HepG2 (cell line): ENCODE data around the gene CES2. TPM values are rescaled to one million over a fixed set of nuclear protein-coding genes. Genes with fewer than 3 reads are reported as not detected.

ENCODE experiments used
- ADNP ChIP-seq: sonication (generic); formaldehyde crosslinking; IDR thresholded peaks from 2 replicates; pipeline ENCODE4 v1.4.0; 2020; ENCODE audit warnings: missing genetic modification reagents
- CEBPB ChIP-seq: IDR thresholded peaks from 2 replicates; pipeline ENCODE4 v1.6.1; 2011; ENCODE audit warnings: low read depth, low read length, improper control_type of control experiment, borderline replicate concordance
- FOXP4 ChIP-seq: sonication (generic); formaldehyde crosslinking; IDR thresholded peaks from 2 replicates; pipeline ENCODE4 v1.4.0; 2020; ENCODE audit warnings: missing genetic modification reagents
- ZFP41 ChIP-seq: sonication (generic); formaldehyde crosslinking; IDR thresholded peaks from 2 replicates; pipeline ENCODE4 v1.4.0; 2020; ENCODE audit warnings: mild to moderate bottlenecking, missing genetic modification reagents, borderline replicate concordance
- ZFP90 ChIP-seq: sonication (generic); formaldehyde crosslinking; IDR thresholded peaks from 2 replicates; pipeline ENCODE4 v1.8.0; 2022; ENCODE audit warnings: missing genetic modification reagents, mild to moderate bottlenecking, inconsistent platforms, borderline replicate concordance
- ZFY ChIP-seq: sonication (generic); formaldehyde crosslinking; IDR thresholded peaks from 2 replicates; pipeline ENCODE4 v1.4.0; 2020; ENCODE audit warnings: missing genetic modification reagents
- ZNF121 ChIP-seq: sonication (generic); formaldehyde crosslinking; IDR thresholded peaks from 2 replicates; pipeline ENCODE4 v1.5.0; 2020; ENCODE audit warnings: mild to moderate bottlenecking, missing genetic modification reagents
- ZNF24 ChIP-seq: fragments of 450-650 bp; IDR thresholded peaks from 2 replicates; pipeline ENCODE4 v1.6.1; 2017; ENCODE audit warnings: antibody characterized with exemption, mild to moderate bottlenecking
- ZNF329 ChIP-seq: sonication (generic); formaldehyde crosslinking; IDR thresholded peaks from 2 replicates; pipeline ENCODE4 v1.9.0; 2021; ENCODE audit warnings: low read depth, mild to moderate bottlenecking, missing genetic modification reagents
- ZNF614 ChIP-seq: IDR thresholded peaks from 2 replicates; pipeline ENCODE4 v1.6.1; 2018; ENCODE audit warnings: missing biosample characterization, missing genetic modification reagents, inconsistent platforms, borderline replicate concordance
- ZNF646 ChIP-seq: sonication (generic); formaldehyde crosslinking; IDR thresholded peaks from 2 replicates; pipeline ENCODE4 v1.9.0; 2021; ENCODE audit warnings: mild to moderate bottlenecking, missing genetic modification reagents
- ZNF670 ChIP-seq: sonication (generic); formaldehyde crosslinking; IDR thresholded peaks from 2 replicates; pipeline ENCODE4 v1.8.0; 2022; ENCODE audit warnings: mild to moderate bottlenecking, missing genetic modification reagents, borderline replicate concordance
- ZNF672 ChIP-seq: sonication (generic); formaldehyde crosslinking; IDR thresholded peaks from 2 replicates; pipeline ENCODE4 v1.8.1; 2022; ENCODE audit warnings: missing genetic modification reagents
- ZNF770 ChIP-seq: sonication (generic); formaldehyde crosslinking; IDR thresholded peaks from 2 replicates; pipeline ENCODE4 v1.5.0; 2020; ENCODE audit warnings: mild to moderate bottlenecking, missing genetic modification reagents
- ZNF850 ChIP-seq: sonication (generic); formaldehyde crosslinking; conservative IDR thresholded peaks from 2 replicates; pipeline ENCODE4 v1.9.0; 2021; ENCODE audit warnings: mild to moderate bottlenecking, missing genetic modification reagents
- ZNF879 ChIP-seq: sonication (generic); formaldehyde crosslinking; IDR thresholded peaks from 2 replicates; pipeline ENCODE4 v1.8.1; 2023; ENCODE audit warnings: missing genetic modification reagents
- polyA plus RNA-seq, 8 experiments: library from polyadenylated mRNA; depleted of rRNA in 3 of 8; stranded (reverse) in 7 of 8; unstranded in 1 of 8; fragments of >200 nt; fragmentation: Illumina TruSeq in 4 of 8; extraction: Trizol in 4 of 8; gene quantifications; 2 replicates each; pipeline versions ENCODE4 v1.2.1 to v1.2.3, GENCODE V29; 2011 to 2016; ENCODE audit warnings: low read depth in 4 of 8, missing spikeins in 1 of 8, mixed read lengths in 1 of 8; ENCODE audit not compliant: insufficient read depth in 1 of 8
- total RNA-seq, 5 experiments: library from RNA; depleted of rRNA; stranded (reverse); fragments of >200 nt; fragmentation: Illumina TruSeq; extraction: Trizol; gene quantifications; 2 replicates each; pipeline ENCODE4 v1.2.3, GENCODE V29; 2016; ENCODE audit warnings: low read depth in 1 of 5
- TF ChIP-seq, protein P1 (sequence below): sonication (generic); formaldehyde crosslinking; IDR thresholded peaks from 2 replicates; pipeline ENCODE4 v1.4.0; 2020; ENCODE audit warnings: missing genetic modification reagents

Gene CES2
- total and polyA plus RNA-seq, 2 of the 13 experiments (the other 11 are each of a cell fraction or from before 2014, with no cell fraction given): 50.6 to 63.8 TPM

- no peak for TF ChIP-seq ZNF646 (CRISPR knock-in tag)
- no peak for TF ChIP-seq ZNF329 (CRISPR knock-in tag)
- no peak for TF ChIP-seq ZFP41 (CRISPR knock-in tag)
- peak; percentile 84 for TF ChIP-seq ZNF121 (CRISPR knock-in tag)
- no peak for TF ChIP-seq ZNF670 (CRISPR knock-in tag)
- no peak for TF ChIP-seq ADNP (CRISPR knock-in tag)
- TF ChIP-seq ZNF879 (CRISPR knock-in tag): no peak
- TF ChIP-seq, protein P1, sequence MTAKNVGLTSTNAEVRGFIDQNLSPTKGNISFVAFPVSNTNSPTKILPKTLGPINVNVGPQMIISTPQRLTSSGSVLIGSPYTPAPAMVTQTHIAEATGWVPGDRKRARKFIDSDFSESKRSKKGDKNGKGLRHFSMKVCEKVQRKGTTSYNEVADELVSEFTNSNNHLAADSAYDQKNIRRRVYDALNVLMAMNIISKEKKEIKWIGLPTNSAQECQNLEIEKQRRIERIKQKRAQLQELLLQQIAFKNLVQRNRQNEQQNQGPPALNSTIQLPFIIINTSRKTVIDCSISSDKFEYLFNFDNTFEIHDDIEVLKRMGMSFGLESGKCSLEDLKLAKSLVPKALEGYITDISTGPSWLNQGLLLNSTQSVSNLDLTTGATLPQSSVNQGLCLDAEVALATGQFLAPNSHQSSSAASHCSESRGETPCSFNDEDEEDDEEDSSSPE (CRISPR knock-in tag): no peak
- no peak for TF ChIP-seq ZNF850 (CRISPR knock-in tag)
- TF ChIP-seq ZNF770 (CRISPR knock-in tag): peak; percentile 54; the same call in 1 of the 2 replicates
- TF ChIP-seq ZNF672 (CRISPR knock-in tag): no peak
- TF ChIP-seq ZNF614 (CRISPR knock-in tag): no peak
- no peak for TF ChIP-seq FOXP4
- TF ChIP-seq ZNF24: no peak
- no peak for TF ChIP-seq ZFY (CRISPR knock-in tag)
- no peak for TF ChIP-seq ZFP90 (CRISPR knock-in tag)
- no peak for TF ChIP-seq CEBPB
These were observed 51.2 kb downstream of the CES2 start (continued) for GRCh38 chr16:66986559-66986958.
